HFFc6 (cell line): ENCODE data around the gene DHRSX. TPM values are rescaled to one million over a fixed set of nuclear protein-coding genes. Genes with fewer than 3 reads are reported as not detected.

Experiments
- DNase-seq: peaks from one replicate; pipeline ENCODE4 v3.0.0-alpha.2; 2018
- H3K27ac Mint-ChIP-seq: 2 replicates; pipeline ENCODE4 v1.8.0; 2020; ENCODE audit warnings: mild to moderate bottlenecking, mixed read lengths
- H3K27me3 Mint-ChIP-seq: 2 replicates; pipeline ENCODE4 v1.8.0; 2021; ENCODE audit warnings: mild to moderate bottlenecking, moderate library complexity, mixed read lengths; ENCODE audit not compliant: insufficient read depth
- H3K36me3 Mint-ChIP-seq: 2 replicates; pipeline ENCODE4 v1.8.0; 2021; ENCODE audit warnings: low read depth, mixed read lengths
- H3K4me1 Mint-ChIP-seq: 2 replicates; pipeline ENCODE4 v1.8.0; 2020; ENCODE audit warnings: low read depth, mixed read lengths
- H3K4me3 Mint-ChIP-seq: 2 replicates; pipeline ENCODE4 v1.8.0; 2020; ENCODE audit warnings: mild to moderate bottlenecking, moderate library complexity, mixed read lengths
- H3K9me3 Mint-ChIP-seq: 2 replicates; pipeline ENCODE4 v1.8.0; 2020; ENCODE audit warnings: mild to moderate bottlenecking, mixed read lengths
- CTCF ChIP-seq: fragments of 200-600 bp; sonication (generic); IDR thresholded peaks from 2 replicates; pipeline ENCODE4 v1.5.0; 2021; ENCODE audit warnings: antibody characterized with exemption, mild to moderate bottlenecking
- total RNA-seq, 6 experiments: library from RNA; stranded (reverse); fragmentation: NEBNext Ultra II Directional; extraction: Animal tissue kit (Norgen Biotek cat#: 25700); gene quantifications; 2 replicates in 1 of 6; 3 replicates in 5 of 6; pipeline ENCODE4 v1.2.3, GENCODE V29; 2021

Gene DHRSX
- total RNA-seq, 6 experiments from 2014 or later: 19.6 to 27.1 (median 22.9) TPM

- no peak for DNase-seq
- no peak overlapping the region for H3K27ac Mint-ChIP-seq
- H3K36me3 Mint-ChIP-seq: no peaks in the 10 kb centered on the region
- peaks cover 18% of the 10 kb centered on the region for H3K4me1 Mint-ChIP-seq
- H3K4me3 Mint-ChIP-seq: no peak overlapping the region
- 0 out of 2 replicates have a peak, but pooled peaks cover 5% of the 10 kb centered on the region for H3K9me3 Mint-ChIP-seq
- peaks cover 42% of the 10 kb centered on the region for H3K27me3 Mint-ChIP-seq
- TF ChIP-seq CTCF: no peak
These were observed 44.4 kb upstream of the DHRSX start for GRCh38 chrX:2545144-2545543.

GRCh38 chrX:2542826-2543521 lies 42.2 kb upstream of the DHRSX start:
- TF ChIP-seq CTCF: no peak
- Mint-ChIP-seq H3K4me1 (peaks cover 2% of the 10 kb centered on the region; the same call in 1 of the 2 replicates), H3K36me3 (no peaks in the 10 kb centered on the region), H3K27me3 (peaks cover 41% of the 10 kb centered on the region), H3K4me3 (no peak overlapping the region), H3K9me3 (0 out of 2 replicates have a peak, but pooled peaks cover 5% of the 10 kb centered on the region), H3K27ac (no peak overlapping the region)
- DNase-seq: no peak

GRCh38 chrX:2541603-2542002 lies 40.8 kb upstream of the DHRSX start:
- H3K9me3 Mint-ChIP-seq: 0 out of 2 replicates have a peak, but pooled peaks cover 5% of the 10 kb centered on the region
- peaks cover 44% of the 10 kb centered on the region for H3K27me3 Mint-ChIP-seq
- no peak for TF ChIP-seq CTCF
- peaks cover 6% of the 10 kb centered on the region; the same call in 1 of the 2 replicates for H3K4me1 Mint-ChIP-seq
- no peak for DNase-seq
- no peaks in the 10 kb centered on the region for H3K36me3 Mint-ChIP-seq
- H3K4me3 Mint-ChIP-seq: no peak overlapping the region
- H3K27ac Mint-ChIP-seq: no peak overlapping the region

GRCh38 chrX:2540426-2540947 lies 39.7 kb upstream of the DHRSX start:
- no peaks in the 10 kb centered on the region for H3K9me3 Mint-ChIP-seq
- H3K4me3 Mint-ChIP-seq: no peak overlapping the region
- H3K36me3 Mint-ChIP-seq: no peaks in the 10 kb centered on the region
- H3K4me1 Mint-ChIP-seq: peaks cover 6% of the 10 kb centered on the region; the same call in 1 of the 2 replicates
- no peak for TF ChIP-seq CTCF
- no peak overlapping the region for H3K27ac Mint-ChIP-seq
- peaks cover 37% of the 10 kb centered on the region for H3K27me3 Mint-ChIP-seq
- no peak for DNase-seq

- H3K27me3 Mint-ChIP-seq: peaks cover 34% of the 10 kb centered on the region
- no peak for TF ChIP-seq CTCF
- no peak for DNase-seq
- H3K36me3 Mint-ChIP-seq: no peaks in the 10 kb centered on the region
- no peaks in the 10 kb centered on the region for H3K9me3 Mint-ChIP-seq
- H3K4me3 Mint-ChIP-seq: no peak overlapping the region
- H3K4me1 Mint-ChIP-seq: peaks cover 6% of the 10 kb centered on the region; the same call in 1 of the 2 replicates
- H3K27ac Mint-ChIP-seq: no peak overlapping the region
These were observed 38.8 kb upstream of the DHRSX start for GRCh38 chrX:2539586-2539985.
